Astrocyte of the cerebellum (primary cell): ENCODE results near the gene CSNK1G2.

Experiments
- DNase-seq: peaks from one replicate; pipeline ENCODE4 v3.0.0-alpha.2; 2011; ENCODE audit warnings: low read depth
- H3K4me3 ChIP-seq: 2 replicates; pipeline ENCODE4 v1.5.1; 2011; ENCODE audit warnings: mild to moderate bottlenecking, low read depth, low read length, moderate library complexity
- in situ Hi-C: cut with HindIII; loops from 2 replicates; pipeline ENCODE4 v1.10.0; 2017; ENCODE audit warnings: low sequenced_read_pairs
- TF ChIP-seq, protein P1 (sequence below): IDR thresholded peaks from 2 replicates; pipeline ENCODE4 v1.5.1; 2012; ENCODE audit warnings: low read length, low read depth, moderate library complexity, mild to moderate bottlenecking; ENCODE audit errors: missing control alignments

The CSNK1G2 gene

DNA sequence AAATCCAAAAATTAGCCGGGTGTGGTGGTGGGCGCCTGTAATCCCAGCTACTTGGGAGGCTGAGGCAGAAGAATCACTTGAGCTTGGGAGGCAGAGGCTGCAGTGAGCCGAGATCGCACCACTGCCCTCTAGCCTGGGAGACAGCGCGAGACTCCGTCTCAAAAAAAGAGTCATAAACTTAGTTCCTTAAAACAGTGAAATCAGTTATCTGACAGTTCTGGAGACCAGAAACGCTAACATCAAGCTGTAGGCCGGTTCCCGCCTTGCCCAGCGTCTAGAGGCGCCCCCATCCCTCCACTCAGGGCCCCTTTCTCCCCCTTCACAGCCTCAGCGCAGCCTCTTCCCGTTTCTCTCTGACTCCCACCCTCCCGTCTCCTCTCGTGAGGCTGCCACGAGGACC, 23.8 kb upstream of the CSNK1G2 start:
- in situ Hi-C loops, result no loop called here
- DNase-seq, result no peak
- TF ChIP-seq, protein P1, sequence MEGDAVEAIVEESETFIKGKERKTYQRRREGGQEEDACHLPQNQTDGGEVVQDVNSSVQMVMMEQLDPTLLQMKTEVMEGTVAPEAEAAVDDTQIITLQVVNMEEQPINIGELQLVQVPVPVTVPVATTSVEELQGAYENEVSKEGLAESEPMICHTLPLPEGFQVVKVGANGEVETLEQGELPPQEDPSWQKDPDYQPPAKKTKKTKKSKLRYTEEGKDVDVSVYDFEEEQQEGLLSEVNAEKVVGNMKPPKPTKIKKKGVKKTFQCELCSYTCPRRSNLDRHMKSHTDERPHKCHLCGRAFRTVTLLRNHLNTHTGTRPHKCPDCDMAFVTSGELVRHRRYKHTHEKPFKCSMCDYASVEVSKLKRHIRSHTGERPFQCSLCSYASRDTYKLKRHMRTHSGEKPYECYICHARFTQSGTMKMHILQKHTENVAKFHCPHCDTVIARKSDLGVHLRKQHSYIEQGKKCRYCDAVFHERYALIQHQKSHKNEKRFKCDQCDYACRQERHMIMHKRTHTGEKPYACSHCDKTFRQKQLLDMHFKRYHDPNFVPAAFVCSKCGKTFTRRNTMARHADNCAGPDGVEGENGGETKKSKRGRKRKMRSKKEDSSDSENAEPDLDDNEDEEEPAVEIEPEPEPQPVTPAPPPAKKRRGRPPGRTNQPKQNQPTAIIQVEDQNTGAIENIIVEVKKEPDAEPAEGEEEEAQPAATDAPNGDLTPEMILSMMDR, result no peak

GRCh38 chr19:1917926-1918325, 23.0 kb upstream of the CSNK1G2 start:
- H3K4me3 ChIP-seq, result no peak overlapping the region
- TF ChIP-seq, protein P1, result no peak
- DNase-seq, result no peak
- in situ Hi-C loops, result no loop called here

More for the DNA sequence above, 23.8 kb upstream of the CSNK1G2 start:
- H3K4me3 ChIP-seq, result no peak overlapping the region

DNA sequence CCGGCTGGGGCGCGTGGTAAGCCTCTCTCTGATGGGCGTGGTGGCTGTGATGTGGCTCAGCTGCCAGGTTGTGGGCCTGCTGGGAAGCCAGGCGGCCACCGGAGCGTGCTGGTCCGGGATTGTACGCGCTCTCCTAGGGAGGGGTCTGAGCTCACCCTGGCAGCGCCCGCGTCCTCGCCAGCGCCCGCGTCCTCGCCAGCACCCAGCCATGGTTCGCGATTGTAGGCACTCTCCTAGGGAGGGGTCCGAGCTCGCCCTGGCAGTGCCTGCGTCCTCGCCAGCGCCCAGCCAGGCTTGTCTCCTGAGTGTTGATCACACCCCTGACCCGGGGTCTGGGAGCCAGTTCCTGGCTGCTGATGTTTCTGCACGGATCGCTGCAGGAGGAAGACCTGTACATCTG, 22.0 kb upstream of the CSNK1G2 start:
- H3K4me3 ChIP-seq, result no peak overlapping the region
- in situ Hi-C loops, result no loop called here
- TF ChIP-seq, protein P1, result no peak
- DNase-seq, result no peak

- in situ Hi-C loops, result no loop called here
- TF ChIP-seq, protein P1, result no peak
- H3K4me3 ChIP-seq, result no peak overlapping the region
- DNase-seq, result no peak
These were observed 20.3 kb upstream of the CSNK1G2 start for GRCh38 chr19:1920644-1921043.

DNA sequence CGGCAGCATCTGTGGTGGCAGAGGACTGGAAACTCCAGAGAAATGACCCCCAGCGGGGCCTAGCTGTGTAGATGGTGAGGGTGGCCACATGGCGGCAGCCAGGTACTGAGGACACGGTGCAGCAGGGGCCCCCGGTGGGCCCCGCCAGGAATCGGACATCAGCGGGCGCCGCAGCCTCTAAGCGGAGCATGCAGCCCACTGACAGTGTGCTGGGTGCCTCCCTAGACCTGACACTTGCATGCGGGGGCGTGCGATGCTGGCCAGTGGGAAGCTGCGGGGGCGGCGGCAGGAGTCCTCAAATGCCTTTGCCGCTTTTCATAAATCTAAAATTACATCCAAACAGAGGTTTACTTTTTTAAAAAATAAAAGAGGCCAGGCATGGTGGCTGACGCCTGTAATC, 19.6 kb upstream of the CSNK1G2 start:
- TF ChIP-seq, protein P1, result no peak
- in situ Hi-C loops, result no loop called here
- no peak for DNase-seq
- H3K4me3 ChIP-seq, result no peak overlapping the region

DNA sequence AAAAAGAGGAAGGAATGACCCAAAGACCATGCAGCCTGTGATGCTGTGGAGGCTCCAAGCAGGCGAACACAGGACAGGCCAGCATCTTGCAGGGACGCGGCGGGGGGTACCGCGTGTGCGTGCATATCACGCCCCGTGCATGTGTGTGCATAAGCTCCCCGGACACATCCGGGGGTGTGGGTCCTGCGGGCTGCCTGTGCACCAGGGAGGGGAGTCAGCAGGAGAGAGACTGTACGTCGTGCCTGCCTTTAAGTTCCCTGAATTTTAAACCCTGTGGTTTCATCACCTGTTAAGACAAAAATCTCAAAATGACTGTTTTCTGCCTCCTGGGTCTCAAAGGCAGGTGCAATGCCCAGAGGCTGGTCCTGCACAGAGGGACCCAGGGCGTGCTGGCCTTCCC, 19.1 kb upstream of the CSNK1G2 start:
- in situ Hi-C loops, result no loop called here
- no peak for DNase-seq

DNA sequence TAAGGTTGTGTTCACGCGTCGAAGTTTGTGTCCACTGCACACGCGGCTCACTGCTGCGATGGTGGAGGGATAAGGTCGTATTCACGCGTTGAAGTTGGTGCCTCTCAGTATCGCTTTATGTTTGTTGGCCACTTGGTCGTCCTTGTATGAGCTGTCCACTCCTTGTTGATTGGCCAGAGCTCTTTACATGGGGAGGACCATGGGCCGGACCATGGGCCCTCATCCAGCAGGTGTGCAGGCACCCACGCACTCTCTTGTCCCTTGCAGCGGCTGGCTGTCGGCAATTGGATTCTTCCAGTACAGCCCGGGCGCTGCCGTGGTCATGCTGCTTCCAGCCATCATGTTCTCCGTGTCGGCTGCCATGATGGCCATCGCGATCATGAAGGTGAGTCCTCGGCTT, 18.2 kb upstream of the CSNK1G2 start:
- TF ChIP-seq, protein P1, result no peak
- in situ Hi-C loops, result no loop called here
- no peak for DNase-seq
- H3K4me3 ChIP-seq, result no peak overlapping the region

More for the DNA sequence above, 19.1 kb upstream of the CSNK1G2 start:
- H3K4me3 ChIP-seq, result no peak overlapping the region
- TF ChIP-seq, protein P1, result no peak
